SK-N-SH (cell line): Measurements from ENCODE around the gene MAP6. TPM values are rescaled to one million over a fixed set of nuclear protein-coding genes. Genes with fewer than 3 reads are reported as not detected.

Experiments used
- CTCF ChIA-PET: fragments of 300-600, 350-600 bp; formaldehyde crosslinking; extraction: SDS; loops from one replicate; lab custom pipeline; 2021; lab: Yijun Ruan, JAX
- POLR2A ChIA-PET: fragments of 350-600 bp; sonication (Branson Sonifier 250); formaldehyde crosslinking; extraction: SDS; loops from one replicate; lab custom pipeline; 2020; ENCODE audit warnings: antibody characterized with exemption, inconsistent platforms; lab: Yijun Ruan, JAX
- DNase-seq: peaks from one replicate; pipeline ENCODE4 v3.0.0; 2012
- H2AFZ ChIP-seq: fragments of 200-600 bp; sonication (generic); 2 replicates; pipeline ENCODE4 v1.8.1; 2016; ENCODE audit warnings: antibody characterized with exemption, mild to moderate bottlenecking, low read depth
- H3F3A ChIP-seq: fragments of 200-600 bp; sonication (generic); replicated peaks from 2 replicates; pipeline ENCODE3; 2016; ENCODE audit warnings: antibody characterized with exemption, mild to moderate bottlenecking; ENCODE audit not compliant: insufficient read depth
- H3K27ac ChIP-seq, 2 experiments: fragments of 200-500 bp in 1 of 2; fragments of 200-600 bp in 1 of 2; sonication (Bioruptor generic) in 1 of 2; sonication (generic), shearing (Covaris generic) in 1 of 2; 2 replicates each; pipeline versions ENCODE4 v1.5.1 to v1.6.1; 2014 to 2016; ENCODE audit warnings: low read depth in 2 of 2, inconsistent platforms in 1 of 2, low read length in 1 of 2, mild to moderate bottlenecking in 1 of 2, mixed read lengths in 1 of 2
- H3K27me3 ChIP-seq: fragments of 200-600 bp; sonication (generic), shearing (Covaris generic); 2 replicates; pipeline ENCODE4 v1.6.1; 2016; ENCODE audit warnings: mixed run types; ENCODE audit not compliant: insufficient read depth
- H3K36me3 ChIP-seq, 2 experiments: fragments of 200-500 bp in 1 of 2; fragments of 200-600 bp in 1 of 2; sonication (Bioruptor generic) in 1 of 2; sonication (generic) in 1 of 2; replicated peaks in 1 of 2; 2 replicates each; pipeline versions ENCODE3 to v1.5.1; 2014 to 2016; ENCODE audit warnings: low read length in 1 of 2, mild to moderate bottlenecking in 1 of 2; ENCODE audit not compliant: insufficient read depth in 2 of 2, control insufficient read depth in 1 of 2
- H3K4me1 ChIP-seq, 2 experiments: fragments of 200-500 bp in 1 of 2; fragments of 200-600 bp in 1 of 2; sonication (Bioruptor generic) in 1 of 2; sonication (generic), shearing (Covaris generic) in 1 of 2; 2 replicates each; pipeline versions ENCODE4 v1.5.1 to v1.6.1; 2014 to 2016; ENCODE audit warnings: low read depth in 1 of 2, low read length in 1 of 2, mixed run types in 1 of 2; ENCODE audit not compliant: insufficient read depth in 2 of 2, control insufficient read depth in 1 of 2
- H3K4me2 ChIP-seq: fragments of 200-600 bp; sonication (generic), shearing (Covaris generic); 2 replicates; pipeline ENCODE4 v1.6.1; 2017; ENCODE audit warnings: mixed run types
- H3K4me3 ChIP-seq, 2 experiments: fragments of 200-500 bp in 1 of 2; fragments of 200-600 bp in 1 of 2; sonication (Bioruptor generic) in 1 of 2; sonication (generic), shearing (Covaris generic) in 1 of 2; 2 replicates each; pipeline versions ENCODE4 v1.5.1 to v1.8.1; 2014 to 2016; ENCODE audit warnings: low read depth in 2 of 2, inconsistent platforms in 1 of 2, low read length in 1 of 2, mild to moderate bottlenecking in 1 of 2, mixed read lengths in 1 of 2, moderate library complexity in 1 of 2
- H3K79me2 ChIP-seq: fragments of 200-600 bp; sonication (generic); 2 replicates; pipeline ENCODE4 v1.8.1; 2017; ENCODE audit warnings: mild to moderate bottlenecking; ENCODE audit not compliant: insufficient read depth
- H3K9ac ChIP-seq: fragments of 200-600 bp; sonication (generic); 2 replicates; pipeline ENCODE4 v1.6.1; 2017; ENCODE audit warnings: mixed run types
- H3K9me2 ChIP-seq: fragments of 200-600 bp; sonication (generic); 2 replicates; pipeline ENCODE4 v1.6.1; 2017; ENCODE audit warnings: mixed run types
- H3K9me3 ChIP-seq: fragments of 200-600 bp; sonication (generic); 2 replicates; pipeline ENCODE4 v1.6.1; 2017; ENCODE audit warnings: mixed run types, mild to moderate bottlenecking, moderate library complexity
- H4K20me1 ChIP-seq: fragments of 200-600 bp; sonication (generic); 2 replicates; pipeline ENCODE4 v1.6.1; 2017; ENCODE audit warnings: mild to moderate bottlenecking, mixed run types; ENCODE audit not compliant: insufficient read depth
- ELF1 ChIP-seq: IDR thresholded peaks from 2 replicates; pipeline ENCODE4 v1.4.0; 2012
- EP300 ChIP-seq, 2 experiments: IDR thresholded peaks; 2 replicates each; pipeline versions ENCODE4 v1.4.0 to v1.6.1; 2012; ENCODE audit warnings: borderline replicate concordance in 1 of 2, low read depth in 1 of 2, low read length in 1 of 2
- FOSL2 ChIP-seq: IDR thresholded peaks from 2 replicates; pipeline ENCODE4 v1.4.0; 2012; ENCODE audit warnings: low read depth, mild to moderate bottlenecking, moderate library complexity, borderline replicate concordance
- FOXJ3 ChIP-seq: sonication (generic); formaldehyde crosslinking; IDR thresholded peaks from 2 replicates; pipeline ENCODE4 v1.5.1; 2020; ENCODE audit warnings: mild to moderate bottlenecking, missing genetic modification reagents
- FOXM1 ChIP-seq: IDR thresholded peaks from 2 replicates; pipeline ENCODE4 v1.4.0; 2012; ENCODE audit warnings: low read depth, mild to moderate bottlenecking
- JUND ChIP-seq: IDR thresholded peaks from 2 replicates; pipeline ENCODE4 v1.4.0; 2012
- MEF2A ChIP-seq: IDR thresholded peaks from 2 replicates; pipeline ENCODE4 v1.4.0; 2012; ENCODE audit warnings: low read depth, borderline replicate concordance
- MXI1 ChIP-seq: IDR thresholded peaks from 2 replicates; pipeline ENCODE4 v1.6.1; 2012; ENCODE audit warnings: mild to moderate bottlenecking, low read depth, low read length, improper control_type of control experiment
- NFIC ChIP-seq: IDR thresholded peaks from 2 replicates; pipeline ENCODE4 v1.4.0; 2012; ENCODE audit warnings: borderline replicate concordance
- POLR2AphosphoS5 ChIP-seq: IDR thresholded peaks from 2 replicates; pipeline ENCODE4 v1.6.1; 2012; ENCODE audit warnings: low read depth, low read length
- RCOR1 ChIP-seq: fragments of 150-350 bp; IDR thresholded peaks from 2 replicates; pipeline ENCODE4 v1.6.1; 2017; ENCODE audit warnings: antibody characterized with exemption, low read length
- RFX5 ChIP-seq: IDR thresholded peaks from 2 replicates; pipeline ENCODE4 v1.6.1; 2012; ENCODE audit warnings: mild to moderate bottlenecking, improper control_type of control experiment, low read length
- TAF1 ChIP-seq: IDR thresholded peaks from 2 replicates; pipeline ENCODE4 v1.6.1; 2012; ENCODE audit warnings: low read depth, mild to moderate bottlenecking, low read length, moderate library complexity, borderline replicate concordance
- TCF12 ChIP-seq: IDR thresholded peaks from 2 replicates; pipeline ENCODE4 v1.4.0; 2012
- WGBS: methylation state at CpG from one replicate; pipeline ENCODE4 v1.1.6; 2017; ENCODE audit warnings: low lambda C conversion rate; 5-methylcytosine and 5-hydroxymethylcytosine counted together
- polyA plus RNA-seq, 3 experiments: library from polyadenylated mRNA; depleted of rRNA; stranded (reverse); fragments of >200 nt; gene quantifications; 2 replicates each; pipeline ENCODE4 v1.2.3, GENCODE V29; 2012
- TF ChIP-seq, protein P1 (sequence below): IDR thresholded peaks from 2 replicates; pipeline ENCODE4; 2012
- TF ChIP-seq, protein P2 (sequence below): IDR thresholded peaks from 2 replicates; pipeline ENCODE4 v1.4.0; 2012; ENCODE audit warnings: low read depth, borderline replicate concordance
- TF ChIP-seq, protein P3 (sequence below): IDR thresholded peaks from 2 replicates; pipeline ENCODE4 v1.4.0; 2012; ENCODE audit warnings: low read depth

The MAP6 gene
- polyA plus RNA-seq, 1 of the 3 experiments (the other 2 are of a cell fraction), result 11.1 TPM

DNA sequence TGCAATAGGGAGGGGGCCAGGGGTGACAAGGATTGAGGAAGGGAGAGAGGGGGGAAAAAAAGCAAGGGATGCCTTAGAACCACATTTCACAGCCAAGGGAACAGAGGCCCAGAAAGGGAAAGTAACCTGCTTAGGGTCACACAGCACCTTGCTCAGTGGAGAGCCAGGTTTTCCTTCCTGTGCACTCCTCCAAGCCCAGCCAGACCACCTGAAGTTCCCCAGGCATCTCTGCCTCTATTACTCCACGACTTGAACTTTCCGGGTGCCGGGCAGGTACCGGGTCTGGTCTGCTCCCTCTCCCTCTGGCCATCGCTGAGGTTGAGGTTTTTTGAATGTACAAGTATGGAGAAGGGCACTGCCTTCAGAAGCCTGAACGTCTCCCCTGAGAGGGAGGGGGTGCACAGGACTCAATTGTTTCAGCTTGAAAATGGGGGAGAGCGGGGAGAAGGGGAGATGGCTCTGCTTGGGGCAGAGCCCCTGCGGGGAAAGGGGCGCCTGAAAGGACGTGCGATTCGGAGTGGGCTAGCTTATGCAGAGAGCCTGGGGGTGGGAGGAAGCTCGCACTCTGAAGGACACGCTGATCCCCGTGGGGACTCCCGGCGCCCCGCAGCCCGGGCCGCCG, 107.3 kb downstream of the MAP6 start:
- Histone ChIP-seq H3K4me3 (peak overlapping the region; percentile 77 to 89), H3F3A (peaks cover 23% of the 10 kb centered on the region), H3K27me3 (no peaks in the 10 kb centered on the region), H2AFZ (peak overlapping the region; percentile 73), H3K4me2 (peak overlapping the region; percentile 87), H3K9me2 (no peaks in the 10 kb centered on the region), H3K4me1 (peaks cover 46 to 65% of the 10 kb centered on the region in 2 experiments), H3K79me2 (peaks cover 44% of the 10 kb centered on the region), H3K36me3 (peaks cover 0 to 18% of the 10 kb centered on the region in 2 experiments), H3K27ac (peak overlapping the region; percentile 92 to 98), H3K9ac (peak overlapping the region; percentile 97), H3K9me3 (no peaks in the 10 kb centered on the region), H4K20me1 (peaks cover 28% of the 10 kb centered on the region)
- ChIA-PET POLR2A (interaction anchor here (1.2 to 4.2 kb wide), 8 partner anchors 8 to 106 kb away, joined by 3 to 30 read pairs (median 10); partner anchors contain the start of genes GDPD5 and MAP6), CTCF (interaction anchor here (1.2 to 5.2 kb wide), 5 partner anchors 9 to 78 kb away, joined by 4 to 41 read pairs (median 5); no protein-coding TSS in a partner anchor)
- no peak for DNase-seq
- TF ChIP-seq RCOR1 (peak; percentile 7; the same call in 1 of the 2 replicates), FOSL2 (no peak)
- 31% methylated on average over 15 of the region's 21 CpGs for WGBS

DNA sequence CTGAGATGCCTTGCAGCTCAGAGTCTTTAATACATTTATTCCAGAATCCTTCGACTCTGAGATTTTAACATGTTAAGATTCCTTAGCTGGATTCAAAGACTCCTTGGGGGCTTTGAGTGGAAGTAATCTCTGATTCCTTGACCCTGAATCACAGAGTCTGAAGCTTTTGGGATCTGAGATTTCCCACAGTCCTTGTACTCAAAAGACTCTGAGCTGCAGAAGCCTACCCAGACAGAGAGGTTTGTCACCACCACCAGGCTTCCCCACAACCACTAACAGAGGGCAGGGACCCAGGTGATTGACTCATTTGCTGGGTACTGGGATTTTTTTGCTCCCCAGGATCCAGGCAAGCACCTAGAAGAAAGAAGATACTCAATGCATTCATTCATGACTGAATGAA, 108.2 kb downstream of the MAP6 start:
- TF ChIP-seq POLR2AphosphoS5 (no peak), ELF1 (no peak), MEF2A (no peak), RFX5 (no peak), MXI1 (no peak), EP300 (IDR thresholded peaks at IDR 0.05; ENCODE audit: borderline replicate concordance in 1 of 2, low read depth in 1 of 2, low read length in 1 of 2) (no peak), TAF1 (no peak), JUND (no peak), TCF12 (no peak), NFIC (no peak), RCOR1 (no peak), FOSL2 (no peak), FOXM1 (no peak), FOXJ3 (no peak)
- TF ChIP-seq, protein P1, sequence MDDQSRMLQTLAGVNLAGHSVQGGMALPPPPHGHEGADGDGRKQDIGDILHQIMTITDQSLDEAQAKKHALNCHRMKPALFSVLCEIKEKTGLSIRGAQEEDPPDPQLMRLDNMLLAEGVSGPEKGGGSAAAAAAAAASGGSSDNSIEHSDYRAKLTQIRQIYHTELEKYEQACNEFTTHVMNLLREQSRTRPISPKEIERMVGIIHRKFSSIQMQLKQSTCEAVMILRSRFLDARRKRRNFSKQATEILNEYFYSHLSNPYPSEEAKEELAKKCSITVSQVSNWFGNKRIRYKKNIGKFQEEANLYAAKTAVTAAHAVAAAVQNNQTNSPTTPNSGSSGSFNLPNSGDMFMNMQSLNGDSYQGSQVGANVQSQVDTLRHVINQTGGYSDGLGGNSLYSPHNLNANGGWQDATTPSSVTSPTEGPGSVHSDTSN, result no peak
- TF ChIP-seq, protein P2, sequence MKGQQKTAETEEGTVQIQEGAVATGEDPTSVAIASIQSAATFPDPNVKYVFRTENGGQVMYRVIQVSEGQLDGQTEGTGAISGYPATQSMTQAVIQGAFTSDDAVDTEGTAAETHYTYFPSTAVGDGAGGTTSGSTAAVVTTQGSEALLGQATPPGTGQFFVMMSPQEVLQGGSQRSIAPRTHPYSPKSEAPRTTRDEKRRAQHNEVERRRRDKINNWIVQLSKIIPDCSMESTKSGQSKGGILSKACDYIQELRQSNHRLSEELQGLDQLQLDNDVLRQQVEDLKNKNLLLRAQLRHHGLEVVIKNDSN, result no peak
- TF ChIP-seq, protein P3, sequence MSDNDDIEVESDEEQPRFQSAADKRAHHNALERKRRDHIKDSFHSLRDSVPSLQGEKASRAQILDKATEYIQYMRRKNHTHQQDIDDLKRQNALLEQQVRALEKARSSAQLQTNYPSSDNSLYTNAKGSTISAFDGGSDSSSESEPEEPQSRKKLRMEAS, result no peak
- ChIA-PET CTCF (interaction anchor here (1.6 to 5.2 kb wide), 3 partner anchors 10 to 16 kb away, joined by 5 to 41 read pairs (median 7); no protein-coding TSS in a partner anchor), POLR2A (interaction anchor here (2.6 to 4.2 kb wide), 2 partner anchors 15 to 68 kb away, joined by 10 to 21 read pairs; no protein-coding TSS in a partner anchor)
- H2AFZ ChIP-seq, result no peak overlapping the region
- H3K9me2 ChIP-seq, result no peaks in the 10 kb centered on the region
- H3K9ac ChIP-seq, result no peak overlapping the region
- DNase-seq, result no peak
- H3F3A ChIP-seq, result peaks cover 27% of the 10 kb centered on the region
- no peak overlapping the region for H3K4me2 ChIP-seq
- H4K20me1 ChIP-seq, result peaks cover 19% of the 10 kb centered on the region
- 88% methylated on average over 1 of the region's 1 CpG for WGBS
- H3K4me3 ChIP-seq, result no peak overlapping the region
- H3K27ac ChIP-seq, result peak overlapping the region in 1 of 2 experiments; percentile 16; a peak in 1 of 4 replicates
- H3K79me2 ChIP-seq, result peaks cover 36% of the 10 kb centered on the region
- H3K9me3 ChIP-seq, result no peaks in the 10 kb centered on the region
- H3K4me1 ChIP-seq, result peaks cover 43 to 67% of the 10 kb centered on the region in 2 experiments
- no peaks in the 10 kb centered on the region for H3K27me3 ChIP-seq
- peaks cover 0 to 12% of the 10 kb centered on the region in 2 experiments for H3K36me3 ChIP-seq
